Measurements from ENCODE around the gene MLIP.

DNA sequence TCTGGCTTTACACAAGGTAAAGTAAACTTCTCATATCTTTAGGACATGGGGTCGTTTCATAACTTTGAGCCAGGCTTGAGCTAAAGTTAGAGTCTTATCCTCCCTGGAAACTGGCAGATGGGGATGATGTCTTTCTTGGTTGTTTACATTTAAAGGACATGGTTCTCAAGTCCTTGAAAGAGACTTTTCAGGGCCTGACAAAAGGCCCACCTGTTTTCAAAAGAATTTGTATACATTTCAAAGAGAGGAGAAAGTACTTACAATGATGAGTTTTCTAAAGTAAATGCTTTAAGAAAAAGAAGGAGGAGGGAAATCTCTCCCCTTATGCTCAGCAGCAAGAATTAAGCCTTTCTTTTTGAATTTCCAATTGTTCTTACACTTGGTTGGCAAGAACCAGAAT lies 151.3 kb downstream of the MLIP start:
- TF ChIP-seq, protein P1, sequence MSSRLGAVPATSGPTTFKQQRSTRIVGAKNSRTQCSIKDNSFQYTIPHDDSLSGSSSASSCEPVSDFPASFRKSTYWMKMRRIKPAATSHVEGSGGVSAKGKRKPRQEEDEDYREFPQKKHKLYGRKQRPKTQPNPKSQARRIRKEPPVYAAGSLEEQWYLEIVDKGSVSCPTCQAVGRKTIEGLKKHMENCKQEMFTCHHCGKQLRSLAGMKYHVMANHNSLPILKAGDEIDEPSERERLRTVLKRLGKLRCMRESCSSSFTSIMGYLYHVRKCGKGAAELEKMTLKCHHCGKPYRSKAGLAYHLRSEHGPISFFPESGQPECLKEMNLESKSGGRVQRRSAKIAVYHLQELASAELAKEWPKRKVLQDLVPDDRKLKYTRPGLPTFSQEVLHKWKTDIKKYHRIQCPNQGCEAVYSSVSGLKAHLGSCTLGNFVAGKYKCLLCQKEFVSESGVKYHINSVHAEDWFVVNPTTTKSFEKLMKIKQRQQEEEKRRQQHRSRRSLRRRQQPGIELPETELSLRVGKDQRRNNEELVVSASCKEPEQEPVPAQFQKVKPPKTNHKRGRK (CRISPR knock-in tag; IDR thresholded peaks at IDR 0.05; ENCODE audit: borderline replicate concordance): no peak
- TF ChIP-seq, protein P2, sequence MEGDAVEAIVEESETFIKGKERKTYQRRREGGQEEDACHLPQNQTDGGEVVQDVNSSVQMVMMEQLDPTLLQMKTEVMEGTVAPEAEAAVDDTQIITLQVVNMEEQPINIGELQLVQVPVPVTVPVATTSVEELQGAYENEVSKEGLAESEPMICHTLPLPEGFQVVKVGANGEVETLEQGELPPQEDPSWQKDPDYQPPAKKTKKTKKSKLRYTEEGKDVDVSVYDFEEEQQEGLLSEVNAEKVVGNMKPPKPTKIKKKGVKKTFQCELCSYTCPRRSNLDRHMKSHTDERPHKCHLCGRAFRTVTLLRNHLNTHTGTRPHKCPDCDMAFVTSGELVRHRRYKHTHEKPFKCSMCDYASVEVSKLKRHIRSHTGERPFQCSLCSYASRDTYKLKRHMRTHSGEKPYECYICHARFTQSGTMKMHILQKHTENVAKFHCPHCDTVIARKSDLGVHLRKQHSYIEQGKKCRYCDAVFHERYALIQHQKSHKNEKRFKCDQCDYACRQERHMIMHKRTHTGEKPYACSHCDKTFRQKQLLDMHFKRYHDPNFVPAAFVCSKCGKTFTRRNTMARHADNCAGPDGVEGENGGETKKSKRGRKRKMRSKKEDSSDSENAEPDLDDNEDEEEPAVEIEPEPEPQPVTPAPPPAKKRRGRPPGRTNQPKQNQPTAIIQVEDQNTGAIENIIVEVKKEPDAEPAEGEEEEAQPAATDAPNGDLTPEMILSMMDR (IDR thresholded peaks at IDR 0.05): no peak
- no peak for TF ChIP-seq KAT7 (CRISPR knock-in tag; IDR thresholded peaks at IDR 0.05; ENCODE audit: borderline replicate concordance)
- TF ChIP-seq TEAD4 (CRISPR knock-in tag; IDR thresholded peaks at IDR 0.05): no peak
- TF ChIP-seq, protein P3, sequence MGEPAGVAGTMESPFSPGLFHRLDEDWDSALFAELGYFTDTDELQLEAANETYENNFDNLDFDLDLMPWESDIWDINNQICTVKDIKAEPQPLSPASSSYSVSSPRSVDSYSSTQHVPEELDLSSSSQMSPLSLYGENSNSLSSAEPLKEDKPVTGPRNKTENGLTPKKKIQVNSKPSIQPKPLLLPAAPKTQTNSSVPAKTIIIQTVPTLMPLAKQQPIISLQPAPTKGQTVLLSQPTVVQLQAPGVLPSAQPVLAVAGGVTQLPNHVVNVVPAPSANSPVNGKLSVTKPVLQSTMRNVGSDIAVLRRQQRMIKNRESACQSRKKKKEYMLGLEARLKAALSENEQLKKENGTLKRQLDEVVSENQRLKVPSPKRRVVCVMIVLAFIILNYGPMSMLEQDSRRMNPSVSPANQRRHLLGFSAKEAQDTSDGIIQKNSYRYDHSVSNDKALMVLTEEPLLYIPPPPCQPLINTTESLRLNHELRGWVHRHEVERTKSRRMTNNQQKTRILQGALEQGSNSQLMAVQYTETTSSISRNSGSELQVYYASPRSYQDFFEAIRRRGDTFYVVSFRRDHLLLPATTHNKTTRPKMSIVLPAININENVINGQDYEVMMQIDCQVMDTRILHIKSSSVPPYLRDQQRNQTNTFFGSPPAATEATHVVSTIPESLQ (CRISPR knock-in tag; IDR thresholded peaks at IDR 0.05): no peak
- TF ChIP-seq TCF7 (CRISPR knock-in tag; IDR thresholded peaks at IDR 0.05; ENCODE audit: low read depth): no peak
- TF ChIP-seq, protein P4, sequence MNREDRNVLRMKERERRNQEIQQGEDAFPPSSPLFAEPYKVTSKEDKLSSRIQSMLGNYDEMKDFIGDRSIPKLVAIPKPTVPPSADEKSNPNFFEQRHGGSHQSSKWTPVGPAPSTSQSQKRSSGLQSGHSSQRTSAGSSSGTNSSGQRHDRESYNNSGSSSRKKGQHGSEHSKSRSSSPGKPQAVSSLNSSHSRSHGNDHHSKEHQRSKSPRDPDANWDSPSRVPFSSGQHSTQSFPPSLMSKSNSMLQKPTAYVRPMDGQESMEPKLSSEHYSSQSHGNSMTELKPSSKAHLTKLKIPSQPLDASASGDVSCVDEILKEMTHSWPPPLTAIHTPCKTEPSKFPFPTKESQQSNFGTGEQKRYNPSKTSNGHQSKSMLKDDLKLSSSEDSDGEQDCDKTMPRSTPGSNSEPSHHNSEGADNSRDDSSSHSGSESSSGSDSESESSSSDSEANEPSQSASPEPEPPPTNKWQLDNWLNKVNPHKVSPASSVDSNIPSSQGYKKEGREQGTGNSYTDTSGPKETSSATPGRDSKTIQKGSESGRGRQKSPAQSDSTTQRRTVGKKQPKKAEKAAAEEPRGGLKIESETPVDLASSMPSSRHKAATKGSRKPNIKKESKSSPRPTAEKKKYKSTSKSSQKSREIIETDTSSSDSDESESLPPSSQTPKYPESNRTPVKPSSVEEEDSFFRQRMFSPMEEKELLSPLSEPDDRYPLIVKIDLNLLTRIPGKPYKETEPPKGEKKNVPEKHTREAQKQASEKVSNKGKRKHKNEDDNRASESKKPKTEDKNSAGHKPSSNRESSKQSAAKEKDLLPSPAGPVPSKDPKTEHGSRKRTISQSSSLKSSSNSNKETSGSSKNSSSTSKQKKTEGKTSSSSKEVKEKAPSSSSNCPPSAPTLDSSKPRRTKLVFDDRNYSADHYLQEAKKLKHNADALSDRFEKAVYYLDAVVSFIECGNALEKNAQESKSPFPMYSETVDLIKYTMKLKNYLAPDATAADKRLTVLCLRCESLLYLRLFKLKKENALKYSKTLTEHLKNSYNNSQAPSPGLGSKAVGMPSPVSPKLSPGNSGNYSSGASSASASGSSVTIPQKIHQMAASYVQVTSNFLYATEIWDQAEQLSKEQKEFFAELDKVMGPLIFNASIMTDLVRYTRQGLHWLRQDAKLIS (CRISPR knock-in tag; IDR thresholded peaks at IDR 0.05; ENCODE audit: borderline replicate concordance): no peak
- TF ChIP-seq ZNF416 (CRISPR knock-in tag; IDR thresholded peaks at IDR 0.05): no peak
- TF ChIP-seq, protein P5, sequence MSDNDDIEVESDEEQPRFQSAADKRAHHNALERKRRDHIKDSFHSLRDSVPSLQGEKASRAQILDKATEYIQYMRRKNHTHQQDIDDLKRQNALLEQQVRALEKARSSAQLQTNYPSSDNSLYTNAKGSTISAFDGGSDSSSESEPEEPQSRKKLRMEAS (CRISPR knock-in tag; IDR thresholded peaks at IDR 0.05): no peak
- TF ChIP-seq, protein P6, sequence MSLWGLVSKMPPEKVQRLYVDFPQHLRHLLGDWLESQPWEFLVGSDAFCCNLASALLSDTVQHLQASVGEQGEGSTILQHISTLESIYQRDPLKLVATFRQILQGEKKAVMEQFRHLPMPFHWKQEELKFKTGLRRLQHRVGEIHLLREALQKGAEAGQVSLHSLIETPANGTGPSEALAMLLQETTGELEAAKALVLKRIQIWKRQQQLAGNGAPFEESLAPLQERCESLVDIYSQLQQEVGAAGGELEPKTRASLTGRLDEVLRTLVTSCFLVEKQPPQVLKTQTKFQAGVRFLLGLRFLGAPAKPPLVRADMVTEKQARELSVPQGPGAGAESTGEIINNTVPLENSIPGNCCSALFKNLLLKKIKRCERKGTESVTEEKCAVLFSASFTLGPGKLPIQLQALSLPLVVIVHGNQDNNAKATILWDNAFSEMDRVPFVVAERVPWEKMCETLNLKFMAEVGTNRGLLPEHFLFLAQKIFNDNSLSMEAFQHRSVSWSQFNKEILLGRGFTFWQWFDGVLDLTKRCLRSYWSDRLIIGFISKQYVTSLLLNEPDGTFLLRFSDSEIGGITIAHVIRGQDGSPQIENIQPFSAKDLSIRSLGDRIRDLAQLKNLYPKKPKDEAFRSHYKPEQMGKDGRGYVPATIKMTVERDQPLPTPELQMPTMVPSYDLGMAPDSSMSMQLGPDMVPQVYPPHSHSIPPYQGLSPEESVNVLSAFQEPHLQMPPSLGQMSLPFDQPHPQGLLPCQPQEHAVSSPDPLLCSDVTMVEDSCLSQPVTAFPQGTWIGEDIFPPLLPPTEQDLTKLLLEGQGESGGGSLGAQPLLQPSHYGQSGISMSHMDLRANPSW (CRISPR knock-in tag; conservative IDR thresholded peaks at IDR 0.05; ENCODE audit: low read depth): no peak
- no peak for TF ChIP-seq JAZF1 (CRISPR knock-in tag; IDR thresholded peaks at IDR 0.05)
- TF ChIP-seq, protein P7, sequence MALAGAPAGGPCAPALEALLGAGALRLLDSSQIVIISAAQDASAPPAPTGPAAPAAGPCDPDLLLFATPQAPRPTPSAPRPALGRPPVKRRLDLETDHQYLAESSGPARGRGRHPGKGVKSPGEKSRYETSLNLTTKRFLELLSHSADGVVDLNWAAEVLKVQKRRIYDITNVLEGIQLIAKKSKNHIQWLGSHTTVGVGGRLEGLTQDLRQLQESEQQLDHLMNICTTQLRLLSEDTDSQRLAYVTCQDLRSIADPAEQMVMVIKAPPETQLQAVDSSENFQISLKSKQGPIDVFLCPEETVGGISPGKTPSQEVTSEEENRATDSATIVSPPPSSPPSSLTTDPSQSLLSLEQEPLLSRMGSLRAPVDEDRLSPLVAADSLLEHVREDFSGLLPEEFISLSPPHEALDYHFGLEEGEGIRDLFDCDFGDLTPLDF (CRISPR knock-in tag; IDR thresholded peaks at IDR 0.05): no peak
- TF ChIP-seq, protein P8, sequence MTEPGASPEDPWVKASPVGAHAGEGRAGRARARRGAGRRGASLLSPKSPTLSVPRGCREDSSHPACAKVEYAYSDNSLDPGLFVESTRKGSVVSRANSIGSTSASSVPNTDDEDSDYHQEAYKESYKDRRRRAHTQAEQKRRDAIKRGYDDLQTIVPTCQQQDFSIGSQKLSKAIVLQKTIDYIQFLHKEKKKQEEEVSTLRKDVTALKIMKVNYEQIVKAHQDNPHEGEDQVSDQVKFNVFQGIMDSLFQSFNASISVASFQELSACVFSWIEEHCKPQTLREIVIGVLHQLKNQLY (CRISPR knock-in tag; IDR thresholded peaks at IDR 0.05): no peak
- TF ChIP-seq, protein P9, sequence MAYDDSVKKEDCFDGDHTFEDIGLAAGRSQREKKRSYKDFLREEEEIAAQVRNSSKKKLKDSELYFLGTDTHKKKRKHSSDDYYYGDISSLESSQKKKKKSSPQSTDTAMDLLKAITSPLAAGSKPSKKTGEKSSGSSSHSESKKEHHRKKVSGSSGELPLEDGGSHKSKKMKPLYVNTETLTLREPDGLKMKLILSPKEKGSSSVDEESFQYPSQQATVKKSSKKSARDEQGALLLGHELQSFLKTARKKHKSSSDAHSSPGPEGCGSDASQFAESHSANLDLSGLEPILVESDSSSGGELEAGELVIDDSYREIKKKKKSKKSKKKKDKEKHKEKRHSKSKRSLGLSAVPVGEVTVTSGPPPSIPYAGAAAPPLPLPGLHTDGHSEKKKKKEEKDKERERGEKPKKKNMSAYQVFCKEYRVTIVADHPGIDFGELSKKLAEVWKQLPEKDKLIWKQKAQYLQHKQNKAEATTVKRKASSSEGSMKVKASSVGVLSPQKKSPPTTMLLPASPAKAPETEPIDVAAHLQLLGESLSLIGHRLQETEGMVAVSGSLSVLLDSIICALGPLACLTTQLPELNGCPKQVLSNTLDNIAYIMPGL (CRISPR knock-in tag; IDR thresholded peaks at IDR 0.05): no peak
